IPS-18a (cell line): ENCODE data around the gene DLG2.
"Not testable (repeated sequence)": the region's sequence is repeated elsewhere in the genome, so short reads cannot be mapped to it uniquely, and the experiment has no call there.

ENCODE experiments used
- H3K27ac ChIP-seq: one replicate; pipeline ENCODE4 v1.5.1; 2013; ENCODE audit warnings: low read length
- H3K27me3 ChIP-seq: one replicate; pipeline ENCODE4 v1.6.1; 2013; ENCODE audit warnings: mild to moderate bottlenecking, low read length; ENCODE audit not compliant: control insufficient read depth, insufficient read depth
- H3K36me3 ChIP-seq: one replicate; pipeline ENCODE4 v1.6.1; 2013; ENCODE audit warnings: low read depth, low read length; ENCODE audit not compliant: control insufficient read depth
- H3K4me1 ChIP-seq: one replicate; pipeline ENCODE4 v1.6.1; 2013; ENCODE audit warnings: low read depth, low read length; ENCODE audit not compliant: control insufficient read depth
- H3K4me3 ChIP-seq: one replicate; pipeline ENCODE4 v1.5.1; 2013; ENCODE audit warnings: low read length
- H3K9ac ChIP-seq: one replicate; pipeline ENCODE4 v1.6.1; 2013; ENCODE audit warnings: mild to moderate bottlenecking, low read length, moderate library complexity
- H3K9me3 ChIP-seq: one replicate; pipeline ENCODE4 v1.6.1; 2013; ENCODE audit warnings: low read depth, low read length; ENCODE audit not compliant: control insufficient read depth

DLG2 gene

DNA sequence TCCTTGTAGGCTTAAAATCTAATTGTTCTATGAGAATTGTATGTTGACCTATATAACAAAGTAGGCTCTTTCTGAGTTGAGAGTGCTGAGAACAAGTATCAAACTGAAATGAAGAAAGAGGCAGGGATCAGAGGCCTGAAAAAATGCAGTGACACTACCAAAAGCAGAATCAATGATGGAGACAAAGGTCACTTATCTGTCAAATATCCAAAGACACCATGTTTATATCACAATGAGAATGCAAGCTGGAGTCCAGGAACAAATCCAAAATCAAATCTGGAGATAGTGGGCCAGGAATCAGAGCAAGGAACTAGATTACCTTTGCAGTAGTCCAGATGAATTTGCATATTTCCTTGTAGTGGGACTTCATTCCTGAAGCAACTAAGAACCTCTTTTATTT, 377.7 kb downstream of the DLG2 start:
- Histone ChIP-seq H3K9ac (no peak overlapping the region), H3K9me3 (no peaks in the 10 kb centered on the region), H3K27ac (no peak overlapping the region), H3K36me3 (no peaks in the 10 kb centered on the region), H3K4me1 (no peaks in the 10 kb centered on the region), H3K27me3 (no peaks in the 10 kb centered on the region), H3K4me3 (no peak overlapping the region)

DNA sequence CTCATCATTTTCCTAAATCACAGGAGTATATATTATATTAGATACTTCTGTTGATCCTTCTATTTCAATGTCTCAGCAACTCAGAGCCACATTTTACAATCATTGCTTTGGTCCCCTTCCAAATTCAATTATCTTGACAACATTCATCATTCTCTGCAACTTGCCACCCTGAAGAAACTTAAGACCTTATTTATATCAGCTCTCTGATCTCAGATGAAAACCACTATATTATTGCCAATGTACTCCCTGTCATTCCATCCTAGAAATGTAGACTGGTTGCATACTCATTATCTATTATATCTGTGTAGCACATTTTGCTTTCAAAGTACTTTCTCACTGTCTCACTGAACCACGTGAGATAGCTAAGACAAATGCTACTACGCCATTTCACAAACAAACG, 379.3 kb downstream of the DLG2 start:
- no peak overlapping the region for H3K4me3 ChIP-seq
- no peaks in the 10 kb centered on the region for H3K36me3 ChIP-seq
- no peaks in the 10 kb centered on the region for H3K4me1 ChIP-seq
- no peak overlapping the region for H3K9ac ChIP-seq
- H3K27me3 ChIP-seq: no peaks in the 10 kb centered on the region
- H3K9me3 ChIP-seq: no peaks in the 10 kb centered on the region
- no peak overlapping the region for H3K27ac ChIP-seq

DNA sequence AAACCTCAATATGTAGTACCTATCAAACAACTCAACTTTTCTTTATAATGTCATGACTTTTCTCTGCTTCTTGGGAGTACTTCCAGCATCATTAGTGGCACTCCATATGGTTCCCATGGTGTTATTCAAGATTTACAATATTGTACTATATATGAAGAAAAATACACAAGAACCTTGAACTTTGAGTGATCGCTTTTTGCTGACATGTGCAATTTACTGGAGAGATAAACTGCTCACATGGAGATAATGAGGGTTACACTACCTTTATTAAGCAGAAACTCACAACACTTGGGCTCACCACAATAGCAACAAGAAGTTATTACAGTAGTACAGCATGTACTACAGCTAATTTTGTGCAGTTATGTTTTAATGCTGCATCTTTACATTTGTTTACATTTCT, 388.2 kb downstream of the DLG2 start:
- H3K27ac ChIP-seq: no peak overlapping the region
- no peaks in the 10 kb centered on the region for H3K27me3 ChIP-seq

DNA sequence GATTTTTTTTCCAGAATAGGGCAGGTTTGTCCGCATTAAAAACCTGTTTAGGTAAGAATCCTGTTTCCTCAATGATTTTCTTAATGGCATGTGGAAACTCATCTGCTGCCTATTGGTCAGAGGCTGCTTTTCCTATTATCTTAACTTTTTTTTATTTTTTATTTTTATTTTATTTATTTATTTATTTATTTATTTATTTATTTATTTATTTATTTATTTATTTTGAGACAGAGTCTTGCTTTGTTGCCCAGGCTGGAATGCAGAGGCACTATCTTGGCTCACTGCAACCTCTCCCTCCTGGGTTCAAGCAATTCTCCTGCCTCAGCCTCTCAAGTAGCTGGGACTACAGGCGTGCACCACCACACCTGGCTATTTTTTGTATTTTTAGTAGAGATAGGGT, 389.1 kb downstream of the DLG2 start:
- not testable (repeated sequence) for H3K36me3 ChIP-seq, H3K4me3 ChIP-seq, H3K27me3 ChIP-seq, H3K4me1 ChIP-seq, H3K27ac ChIP-seq, H3K9ac ChIP-seq, H3K9me3 ChIP-seq

More for the DNA sequence above, 388.2 kb downstream of the DLG2 start:
- Histone ChIP-seq H3K36me3 (no peaks in the 10 kb centered on the region), H3K9ac (no peak overlapping the region), H3K9me3 (no peaks in the 10 kb centered on the region), H3K4me3 (no peak overlapping the region), H3K4me1 (peaks cover 8% of the 10 kb centered on the region)

DNA sequence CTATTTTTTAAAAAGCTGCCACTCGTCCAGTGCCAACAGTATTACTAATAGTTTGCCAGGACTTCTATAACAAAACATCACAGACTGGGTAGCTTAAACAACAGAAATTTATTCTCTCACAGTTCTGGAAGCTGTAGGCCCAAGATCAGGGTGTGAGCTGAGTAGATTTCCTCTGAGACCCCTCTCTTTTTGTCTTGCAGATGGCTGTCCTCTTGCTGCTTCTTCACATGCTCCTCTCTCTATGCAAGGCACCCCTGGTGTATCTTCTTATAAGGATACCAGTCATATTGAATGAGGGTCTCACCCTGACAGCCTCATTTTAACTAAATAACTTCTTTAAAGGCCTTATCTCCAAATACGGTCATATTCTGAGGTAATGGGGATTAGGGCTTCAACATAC, 390.9 kb downstream of the DLG2 start:
- Histone ChIP-seq H3K27ac (no peak overlapping the region), H3K9ac (no peak overlapping the region), H3K4me1 (peaks cover 8% of the 10 kb centered on the region), H3K27me3 (no peaks in the 10 kb centered on the region), H3K4me3 (no peak overlapping the region), H3K36me3 (no peaks in the 10 kb centered on the region), H3K9me3 (no peaks in the 10 kb centered on the region)

DNA sequence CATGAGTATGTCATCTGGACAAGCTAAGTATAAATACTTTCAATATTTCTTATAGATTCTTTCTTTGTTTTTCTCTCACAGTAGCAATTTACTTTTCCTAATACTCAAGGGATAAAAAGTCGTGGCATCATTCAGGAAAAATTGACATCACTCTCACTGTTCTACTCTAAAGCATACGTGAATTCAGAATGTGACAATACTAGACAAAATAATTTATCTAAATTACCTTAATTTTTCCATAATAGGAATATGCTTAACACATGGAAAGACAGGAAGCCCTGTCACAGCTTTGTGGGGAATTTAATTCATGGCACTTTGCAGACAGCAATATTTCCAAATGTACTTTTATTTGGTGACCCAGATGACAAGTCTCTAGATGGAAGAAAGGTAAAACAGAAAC, 394.6 kb downstream of the DLG2 start:
- no peaks in the 10 kb centered on the region for H3K9me3 ChIP-seq
- no peaks in the 10 kb centered on the region for H3K27me3 ChIP-seq
- H3K4me1 ChIP-seq: peaks cover 8% of the 10 kb centered on the region
- no peak overlapping the region for H3K4me3 ChIP-seq
- no peaks in the 10 kb centered on the region for H3K36me3 ChIP-seq
- H3K27ac ChIP-seq: no peak overlapping the region
- H3K9ac ChIP-seq: no peak overlapping the region

DNA sequence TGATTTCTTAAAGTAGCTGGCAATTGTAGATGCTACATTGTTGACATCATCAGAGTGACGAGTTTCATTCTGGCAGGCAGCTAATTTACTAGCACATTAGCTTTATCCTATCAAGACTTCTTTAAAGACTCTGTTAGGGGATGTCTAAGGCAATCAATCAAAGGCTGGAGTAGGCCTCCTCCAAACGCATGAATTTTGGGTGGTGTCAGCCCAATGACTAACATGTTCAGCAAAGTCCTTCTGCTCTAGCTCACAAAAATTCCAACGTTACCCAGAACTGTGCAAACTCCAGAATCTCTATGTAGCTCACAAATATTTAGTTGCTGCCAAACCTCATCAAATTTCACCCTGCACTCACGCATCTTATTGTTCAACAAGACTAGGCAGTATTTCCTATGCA, 395.6 kb downstream of the DLG2 start:
- Histone ChIP-seq H3K36me3 (no peaks in the 10 kb centered on the region), H3K27me3 (no peaks in the 10 kb centered on the region), H3K9ac (no peak overlapping the region), H3K9me3 (no peaks in the 10 kb centered on the region), H3K4me1 (peaks cover 8% of the 10 kb centered on the region), H3K4me3 (no peak overlapping the region), H3K27ac (no peak overlapping the region)

DNA sequence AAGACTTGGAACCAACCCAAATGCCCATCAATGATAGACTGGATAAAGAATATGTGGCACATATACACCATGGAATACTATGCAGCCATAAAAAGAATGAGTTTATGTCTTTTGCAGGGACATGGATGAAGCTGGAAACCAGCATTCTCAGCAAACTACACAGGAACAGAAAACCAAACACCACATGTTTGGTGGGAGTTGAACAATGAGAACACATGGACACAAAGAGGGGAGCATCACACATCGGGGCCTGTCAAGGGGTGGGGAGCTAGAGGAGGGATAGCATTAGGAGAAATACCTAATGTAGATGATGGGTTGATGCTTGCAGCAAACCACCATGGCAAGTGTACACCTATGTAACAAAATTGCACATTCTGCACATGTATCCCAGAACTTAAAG, 397.4 kb downstream of the DLG2 start:
- H3K4me3 ChIP-seq, H3K4me1 ChIP-seq, H3K9me3 ChIP-seq, H3K27me3 ChIP-seq, H3K9ac ChIP-seq, H3K36me3 ChIP-seq, H3K27ac ChIP-seq: not testable (repeated sequence)

DNA sequence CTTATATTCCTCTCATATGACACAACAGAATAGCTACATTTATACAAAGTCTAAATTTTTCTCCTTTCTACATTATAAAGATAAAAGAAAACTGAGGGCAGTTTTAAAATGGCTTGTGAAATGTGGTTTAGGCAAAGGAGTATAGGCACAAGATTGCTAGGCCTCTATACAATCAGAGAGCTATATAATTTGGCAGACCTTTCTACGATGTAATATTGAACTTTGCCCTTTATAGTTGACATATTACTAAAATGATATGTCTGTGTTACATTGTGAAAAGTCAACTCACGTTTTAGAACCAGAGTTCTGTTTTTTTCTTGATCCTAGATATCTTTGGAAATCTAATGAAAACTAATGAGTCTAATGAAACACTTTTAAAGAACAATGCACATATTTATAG, 430.2 kb downstream of the DLG2 start:
- H3K27me3 ChIP-seq: no peaks in the 10 kb centered on the region

DNA sequence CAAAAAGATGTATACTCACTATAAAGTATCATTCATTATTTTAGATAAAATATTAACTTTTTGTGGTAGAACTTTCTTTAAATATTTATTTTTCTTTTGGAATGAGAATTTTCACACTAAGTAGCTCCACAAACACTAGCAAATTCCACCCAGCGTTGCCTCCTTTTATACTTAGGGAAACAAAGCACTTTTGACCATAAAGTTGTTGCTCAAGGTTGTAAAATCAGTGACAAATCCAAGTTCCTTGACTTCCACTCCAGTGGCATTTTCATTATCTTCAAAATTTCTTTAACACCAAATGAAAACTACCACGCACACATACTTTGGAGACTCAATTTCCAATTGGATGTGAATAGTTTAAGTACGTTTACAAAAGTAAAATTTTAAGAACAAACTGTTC, 431.2 kb downstream of the DLG2 start:
- no peak overlapping the region for H3K4me3 ChIP-seq
- H3K36me3 ChIP-seq: no peaks in the 10 kb centered on the region
- no peaks in the 10 kb centered on the region for H3K4me1 ChIP-seq
- H3K27ac ChIP-seq: no peak overlapping the region
- H3K27me3 ChIP-seq: no peaks in the 10 kb centered on the region
- H3K9ac ChIP-seq: no peak overlapping the region
- no peaks in the 10 kb centered on the region for H3K9me3 ChIP-seq

More for the DNA sequence above, 430.2 kb downstream of the DLG2 start:
- H3K36me3 ChIP-seq: no peaks in the 10 kb centered on the region
- no peak overlapping the region for H3K9ac ChIP-seq
- H3K27ac ChIP-seq: no peak overlapping the region
- H3K4me1 ChIP-seq: no peaks in the 10 kb centered on the region
- no peaks in the 10 kb centered on the region for H3K9me3 ChIP-seq
- H3K4me3 ChIP-seq: no peak overlapping the region

DNA sequence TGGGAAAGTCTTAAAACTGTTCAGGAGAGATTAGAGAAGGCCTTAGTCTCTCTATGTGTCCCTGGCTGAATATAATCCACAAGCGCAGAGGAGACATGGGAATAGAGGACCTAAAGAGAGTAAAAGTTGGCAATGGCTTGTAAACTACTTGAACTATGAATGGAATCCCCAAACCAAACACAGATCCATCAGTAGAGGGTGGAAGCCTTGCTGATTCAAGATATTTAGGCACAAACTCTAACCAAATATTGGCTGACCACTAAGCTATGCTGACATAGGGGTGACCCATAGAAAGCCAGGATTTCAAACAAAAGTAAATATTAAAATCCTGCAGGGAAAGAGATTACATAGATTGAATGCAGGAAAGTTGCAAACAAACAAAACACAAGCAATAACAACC, 439.2 kb downstream of the DLG2 start:
- no peak overlapping the region for H3K4me3 ChIP-seq
- H3K9ac ChIP-seq: no peak overlapping the region
- H3K9me3 ChIP-seq: peaks cover 3% of the 10 kb centered on the region
- H3K27ac ChIP-seq: no peak overlapping the region
- no peaks in the 10 kb centered on the region for H3K36me3 ChIP-seq
- no peaks in the 10 kb centered on the region for H3K27me3 ChIP-seq
- peaks cover 2% of the 10 kb centered on the region for H3K4me1 ChIP-seq

DNA sequence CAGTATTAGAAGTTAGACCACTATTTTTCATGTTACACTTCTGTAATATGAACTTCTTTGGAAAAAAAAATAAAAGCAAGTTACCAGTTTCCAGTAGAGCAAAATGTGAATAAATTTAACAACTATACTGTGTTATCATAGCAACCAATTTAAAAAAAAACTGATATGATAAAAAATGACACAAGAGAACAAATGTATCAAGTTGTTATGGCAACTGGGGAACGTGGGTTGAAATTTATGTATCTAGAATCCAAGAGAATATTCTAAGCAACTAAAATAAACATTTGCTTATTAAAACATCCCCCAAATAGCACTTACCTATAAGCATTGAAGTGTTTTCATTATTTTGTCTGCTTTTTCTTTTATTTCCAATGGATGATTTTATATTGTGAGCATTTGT, 442.4 kb downstream of the DLG2 start:
- H3K9me3 ChIP-seq: peaks cover 3% of the 10 kb centered on the region
- H3K4me1 ChIP-seq: peaks cover 10% of the 10 kb centered on the region
- no peaks in the 10 kb centered on the region for H3K27me3 ChIP-seq
- no peaks in the 10 kb centered on the region for H3K36me3 ChIP-seq
- H3K27ac ChIP-seq: no peak overlapping the region
- H3K4me3 ChIP-seq: no peak overlapping the region
- H3K9ac ChIP-seq: no peak overlapping the region
